Brain microvascular endothelial cell (primary cell): Measurements from ENCODE around the gene EAPP.
"Not testable (repeated sequence)": the region's sequence is repeated elsewhere in the genome, so short reads cannot be mapped to it uniquely, and the experiment has no call there.

Experiments
- DNase-seq: peaks from one replicate; pipeline ENCODE4 v3.0.0-alpha.2; 2020
- H3K27ac ChIP-seq: fragments of 250-450 bp; sonication (Bioruptor Pico); 2 replicates; pipeline ENCODE4 v1.5.1; 2020; ENCODE audit warnings: mild to moderate bottlenecking, moderate library complexity
- H3K27me3 ChIP-seq: fragments of 250-450 bp; sonication (Bioruptor Pico); replicated peaks from 2 replicates; pipeline ENCODE4 v1.5.1; 2020; ENCODE audit warnings: mild to moderate bottlenecking
- H3K36me3 ChIP-seq: fragments of 250-450 bp; sonication (Bioruptor Pico); replicated peaks from 2 replicates; pipeline ENCODE4 v1.5.1; 2020; ENCODE audit warnings: mild to moderate bottlenecking
- H3K4me3 ChIP-seq: 2 replicates; pipeline ENCODE4 v1.5.1; 2011; ENCODE audit warnings: low read depth, mild to moderate bottlenecking, control low read depth, low read length, moderate library complexity
- in situ Hi-C: cut with HindIII; loops from 2 replicates; pipeline ENCODE4 v1.10.0; 2017; ENCODE audit warnings: low sequenced_read_pairs, low pct_ligation_motif_present
- TF ChIP-seq, protein P1 (sequence below): IDR thresholded peaks from 2 replicates; pipeline ENCODE4 v1.5.1; 2011; ENCODE audit warnings: low read depth, mild to moderate bottlenecking, moderate library complexity, low read length, control low read depth, inconsistent platforms; ENCODE audit errors: missing control alignments

Gene EAPP

DNA sequence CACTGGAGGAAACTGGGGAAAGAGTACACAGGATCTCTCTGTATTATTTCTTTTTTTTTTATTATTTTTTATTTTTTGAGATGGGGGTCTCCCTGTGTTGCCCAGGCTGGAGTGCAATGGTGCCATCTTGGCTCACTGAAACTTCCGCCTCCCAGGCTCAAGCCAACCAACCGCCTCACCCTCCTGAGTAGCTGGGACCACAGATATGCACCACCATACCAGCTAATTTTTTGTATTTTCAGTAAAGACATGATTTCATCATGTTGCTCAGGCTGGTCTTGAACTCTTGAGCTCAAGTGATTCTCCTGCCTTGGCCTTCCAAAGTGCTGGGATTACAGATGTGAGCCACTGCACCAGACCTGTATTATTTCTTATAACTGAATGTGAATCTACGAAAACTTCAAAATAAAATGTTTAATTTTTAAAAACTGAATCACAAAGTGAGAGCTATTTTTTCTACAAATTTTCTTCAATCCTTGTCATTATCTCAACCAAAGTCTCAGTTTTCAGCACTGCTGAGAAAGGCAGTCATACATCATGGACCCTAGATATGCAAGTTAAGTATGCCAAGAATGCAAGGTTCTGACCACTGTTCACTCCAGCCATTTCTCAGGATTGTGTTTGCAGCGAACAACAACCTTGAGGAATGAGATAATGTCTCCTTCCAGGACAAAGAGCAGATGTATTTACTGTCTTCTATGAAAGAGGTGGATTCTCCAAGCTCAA is 2.4 kb downstream of the EAPP start:
- peaks cover 12% of the 10 kb centered on the region for H3K36me3 ChIP-seq
- TF ChIP-seq, protein P1, sequence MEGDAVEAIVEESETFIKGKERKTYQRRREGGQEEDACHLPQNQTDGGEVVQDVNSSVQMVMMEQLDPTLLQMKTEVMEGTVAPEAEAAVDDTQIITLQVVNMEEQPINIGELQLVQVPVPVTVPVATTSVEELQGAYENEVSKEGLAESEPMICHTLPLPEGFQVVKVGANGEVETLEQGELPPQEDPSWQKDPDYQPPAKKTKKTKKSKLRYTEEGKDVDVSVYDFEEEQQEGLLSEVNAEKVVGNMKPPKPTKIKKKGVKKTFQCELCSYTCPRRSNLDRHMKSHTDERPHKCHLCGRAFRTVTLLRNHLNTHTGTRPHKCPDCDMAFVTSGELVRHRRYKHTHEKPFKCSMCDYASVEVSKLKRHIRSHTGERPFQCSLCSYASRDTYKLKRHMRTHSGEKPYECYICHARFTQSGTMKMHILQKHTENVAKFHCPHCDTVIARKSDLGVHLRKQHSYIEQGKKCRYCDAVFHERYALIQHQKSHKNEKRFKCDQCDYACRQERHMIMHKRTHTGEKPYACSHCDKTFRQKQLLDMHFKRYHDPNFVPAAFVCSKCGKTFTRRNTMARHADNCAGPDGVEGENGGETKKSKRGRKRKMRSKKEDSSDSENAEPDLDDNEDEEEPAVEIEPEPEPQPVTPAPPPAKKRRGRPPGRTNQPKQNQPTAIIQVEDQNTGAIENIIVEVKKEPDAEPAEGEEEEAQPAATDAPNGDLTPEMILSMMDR, result no peak
- H3K27ac ChIP-seq, result peak overlapping the region; percentile 90
- peak; percentile 89 for DNase-seq
- in situ Hi-C loops, result no loop called here
- H3K27me3 ChIP-seq, result no peaks in the 10 kb centered on the region
- H3K4me3 ChIP-seq, result no peak overlapping the region

DNA sequence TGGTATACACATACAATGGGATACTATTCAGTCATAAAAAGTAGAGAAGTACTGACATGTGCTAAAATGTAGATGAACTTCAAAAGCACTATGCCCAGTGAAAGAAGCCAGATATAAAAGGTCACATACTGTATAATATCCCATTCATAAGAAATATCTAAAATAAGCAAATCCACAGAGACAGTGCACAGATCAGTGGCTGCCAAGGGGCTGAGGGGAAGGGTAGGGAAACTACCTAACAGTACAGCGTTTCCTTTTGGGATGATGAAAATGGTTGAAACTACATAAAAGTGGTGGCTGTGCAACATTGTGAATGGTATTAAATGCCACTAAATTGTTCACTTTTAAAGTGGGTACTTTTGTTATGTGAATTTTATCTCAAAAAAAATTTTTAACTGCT is 11.9 kb downstream of the EAPP start:
- Histone ChIP-seq H3K27ac (no peak overlapping the region), H3K4me3 (no peak overlapping the region), H3K36me3 (peaks cover 55% of the 10 kb centered on the region), H3K27me3 (no peaks in the 10 kb centered on the region)
- DNase-seq, result no peak
- in situ Hi-C loops, result no loop called here
- TF ChIP-seq, protein P1, result no peak

DNA sequence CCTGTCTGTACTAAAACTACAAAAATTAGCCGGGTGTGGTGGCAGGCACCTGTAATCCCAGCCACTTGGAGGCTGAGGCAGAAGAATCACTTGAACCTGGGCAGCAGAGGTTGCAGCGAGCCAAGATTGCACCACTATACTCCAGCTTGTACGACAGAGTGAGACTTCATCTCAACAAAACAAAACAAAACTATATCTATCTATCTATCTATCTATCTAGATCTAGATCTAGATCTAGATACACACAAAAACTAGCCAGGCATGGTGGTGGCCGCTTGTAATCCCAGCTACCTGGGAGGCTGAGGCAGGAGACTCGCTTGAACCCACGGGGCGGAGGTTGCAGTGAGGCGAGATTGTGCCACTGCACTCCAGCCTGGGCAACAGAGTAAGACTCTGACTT is 15.3 kb downstream of the EAPP start:
- DNase-seq, in situ Hi-C loops, H3K27ac ChIP-seq, H3K27me3 ChIP-seq, H3K4me3 ChIP-seq: not testable (repeated sequence)
- peaks cover 54% of the 10 kb centered on the region for H3K36me3 ChIP-seq

DNA sequence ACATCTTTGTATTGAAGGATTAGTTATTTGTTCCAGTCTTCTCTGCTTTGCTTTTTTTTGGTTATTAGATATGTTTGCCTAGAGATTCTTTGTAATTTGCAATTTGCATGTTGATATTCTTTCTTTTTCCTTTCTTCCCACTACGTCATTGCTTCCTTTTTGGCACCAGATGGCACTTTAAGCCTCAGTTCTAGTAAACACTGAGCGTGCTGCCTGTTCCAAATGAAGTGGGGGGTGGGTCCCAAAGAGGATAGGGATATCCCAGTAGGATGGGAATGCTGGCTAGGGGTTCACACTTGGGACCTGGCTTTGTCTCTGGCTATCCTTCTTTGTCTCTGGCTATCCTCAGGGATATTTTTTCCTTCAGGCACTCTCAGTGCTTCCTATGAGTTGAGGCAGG is 17.0 kb downstream of the EAPP start:
- Histone ChIP-seq H3K4me3 (no peak overlapping the region), H3K27ac (no peak overlapping the region), H3K27me3 (no peaks in the 10 kb centered on the region), H3K36me3 (peaks cover 55% of the 10 kb centered on the region)
- in situ Hi-C loops, result no loop called here
- TF ChIP-seq, protein P1, result no peak
- no peak for DNase-seq

DNA sequence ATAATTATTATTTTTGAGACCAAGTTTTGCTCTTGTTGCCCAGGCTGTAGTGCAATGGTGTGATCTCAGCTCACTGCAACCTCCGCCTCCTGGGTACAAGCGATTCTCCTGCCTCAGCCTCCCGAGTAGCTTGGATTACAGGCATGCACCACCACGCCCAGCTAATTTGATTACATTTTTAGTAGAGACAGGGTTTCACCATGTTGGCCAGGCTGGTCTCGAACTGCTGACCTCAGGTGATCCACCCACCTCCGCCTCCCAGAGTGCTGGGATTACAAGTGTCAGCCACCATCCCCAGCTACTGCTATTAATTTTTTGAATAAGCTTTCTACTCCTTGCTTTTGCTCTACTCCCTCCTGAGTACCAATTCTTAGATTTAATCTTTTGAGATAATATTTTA is 18.4 kb downstream of the EAPP start:
- H3K27me3 ChIP-seq, in situ Hi-C loops, H3K27ac ChIP-seq, DNase-seq, H3K4me3 ChIP-seq: not testable (repeated sequence)
- peaks cover 46% of the 10 kb centered on the region for H3K36me3 ChIP-seq

DNA sequence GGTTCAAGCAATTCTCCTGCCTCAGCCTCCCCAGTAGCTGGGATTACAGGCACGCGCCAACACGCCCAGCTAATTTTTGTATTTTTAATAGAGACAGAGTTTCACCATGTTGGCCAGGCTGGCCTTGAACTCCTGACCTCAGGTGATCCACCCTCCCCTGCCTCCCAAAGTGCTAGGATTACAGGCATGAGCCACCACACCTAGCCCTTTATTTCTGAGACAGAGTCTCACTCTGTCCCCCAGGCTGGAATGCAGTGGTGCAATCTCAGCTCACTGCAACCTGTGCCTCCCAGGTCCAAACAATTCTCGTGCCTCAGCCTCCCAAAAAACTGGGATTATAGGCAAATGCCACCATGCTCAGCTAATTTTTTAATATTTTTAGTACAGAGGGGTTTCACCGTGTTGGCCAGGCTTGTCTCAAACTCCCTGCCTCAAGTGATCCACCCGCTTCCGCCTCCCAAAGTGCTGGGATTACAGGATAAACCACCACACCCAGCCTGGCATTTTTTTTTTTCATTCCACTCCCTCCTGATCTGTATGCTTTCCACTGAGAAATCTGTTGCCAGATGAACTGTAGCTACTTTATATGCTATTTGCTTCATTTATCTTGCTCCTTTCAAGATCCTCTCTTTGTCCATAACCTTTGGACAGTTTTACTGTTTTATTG is 19.1 kb downstream of the EAPP start:
- H3K36me3 ChIP-seq, result peaks cover 44% of the 10 kb centered on the region

DNA sequence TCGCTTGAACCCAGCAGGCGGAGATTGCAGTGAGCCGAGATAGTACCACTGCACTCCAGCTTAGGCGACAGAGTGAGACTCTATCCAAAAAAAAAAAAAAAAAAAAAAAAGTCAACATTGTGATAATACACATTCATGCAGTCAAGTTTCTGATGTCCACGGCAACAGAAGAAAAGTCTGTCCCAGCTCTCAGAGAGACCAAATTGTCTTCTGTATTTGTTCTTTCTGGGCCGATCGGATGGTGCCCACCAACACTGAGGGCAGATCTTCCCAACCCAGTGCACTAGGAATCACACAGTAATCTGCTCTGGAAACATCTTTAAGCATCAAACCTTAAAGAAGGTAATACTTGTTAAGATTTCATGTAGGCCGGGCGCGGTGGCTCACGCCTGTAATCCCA is 31.6 kb downstream of the EAPP start:
- Histone ChIP-seq H3K4me3 (no peak overlapping the region), H3K27ac (no peak overlapping the region), H3K27me3 (no peaks in the 10 kb centered on the region), H3K36me3 (no peaks in the 10 kb centered on the region)
- TF ChIP-seq, protein P1, result no peak
- DNase-seq, result no peak
- in situ Hi-C loops, result no loop called here

More for the DNA sequence above, 19.1 kb downstream of the EAPP start:
- in situ Hi-C loops, H3K27ac ChIP-seq, H3K4me3 ChIP-seq, H3K27me3 ChIP-seq, DNase-seq: not testable (repeated sequence)
